Type B pancreatic cell (in vitro differentiated cells): Measurements from ENCODE around the gene ZP4. TPM values are rescaled to one million over a fixed set of nuclear protein-coding genes. Genes with fewer than 3 reads are reported as not detected.

ENCODE experiments used
- DNase-seq: peaks from one replicate; pipeline ENCODE4 v3.0.0; 2021; ENCODE audit warnings: mixed read lengths; ENCODE audit not compliant: unreplicated experiment; ENCODE audit errors: extremely low spot score
- H3K27ac Mint-ChIP-seq: 2 replicates; pipeline ENCODE4 v1.8.0; 2021; ENCODE audit warnings: mild to moderate bottlenecking, mixed read lengths
- H3K27me3 Mint-ChIP-seq: 2 replicates; pipeline ENCODE4 v1.8.0; 2021; ENCODE audit warnings: mixed read lengths
- H3K36me3 Mint-ChIP-seq: 2 replicates; pipeline ENCODE4 v1.8.0; 2021; ENCODE audit warnings: mixed read lengths
- H3K4me1 Mint-ChIP-seq: one replicate; pipeline ENCODE4 v1.8.0; 2021; ENCODE audit warnings: mixed read lengths; ENCODE audit not compliant: unreplicated experiment
- H3K4me3 Mint-ChIP-seq: 2 replicates; pipeline ENCODE4 v1.8.0; 2021; ENCODE audit warnings: mild to moderate bottlenecking, mixed read lengths
- H3K9me3 Mint-ChIP-seq: 2 replicates; pipeline ENCODE4 v1.8.0; 2021; ENCODE audit warnings: mixed read lengths
- CTCF ChIP-seq: fragments of 200-600 bp; sonication (generic); conservative IDR thresholded peaks from 2 replicates; pipeline ENCODE4 v1.5.0; 2021; ENCODE audit warnings: antibody characterized with exemption, mild to moderate bottlenecking
- total RNA-seq: library from RNA; stranded (reverse); gene quantifications from 2 replicates; pipeline ENCODE4 v1.2.1, GENCODE V29; 2021; ENCODE audit warnings: low replicate concordance

Gene ZP4
- total RNA-seq, 1 donor from 2014 or later, result not detected

GRCh38 chr1:237878406-237878805, 12.3 kb downstream of the ZP4 start:
- no peak for TF ChIP-seq CTCF
- no peaks in the 10 kb centered on the region for H3K4me1 Mint-ChIP-seq
- H3K27ac Mint-ChIP-seq, result no peak overlapping the region
- H3K9me3 Mint-ChIP-seq, result peaks cover 6% of the 10 kb centered on the region
- H3K4me3 Mint-ChIP-seq, result no peak overlapping the region
- H3K36me3 Mint-ChIP-seq, result no peaks in the 10 kb centered on the region
- no peak for DNase-seq
- H3K27me3 Mint-ChIP-seq, result no peaks in the 10 kb centered on the region

- no peak for TF ChIP-seq CTCF
- Mint-ChIP-seq H3K4me3 (no peak overlapping the region), H3K27ac (no peak overlapping the region), H3K36me3 (no peaks in the 10 kb centered on the region), H3K4me1 (no peaks in the 10 kb centered on the region), H3K9me3 (peaks cover 6% of the 10 kb centered on the region), H3K27me3 (no peaks in the 10 kb centered on the region)
- DNase-seq, result no peak
Observed at GRCh38 chr1:237877631-237878030, 13.1 kb downstream of the ZP4 start.

GRCh38 chr1:237875291-237875690, 15.4 kb downstream of the ZP4 start:
- Mint-ChIP-seq H3K4me1 (no peaks in the 10 kb centered on the region), H3K36me3 (peaks cover 5% of the 10 kb centered on the region), H3K4me3 (no peak overlapping the region), H3K27ac (no peak overlapping the region), H3K27me3 (peaks cover 6% of the 10 kb centered on the region), H3K9me3 (peaks cover 11% of the 10 kb centered on the region)
- no peak for TF ChIP-seq CTCF
- DNase-seq, result no peak

- no peaks in the 10 kb centered on the region for H3K4me1 Mint-ChIP-seq
- TF ChIP-seq CTCF, result no peak
- peaks cover 14% of the 10 kb centered on the region for H3K27me3 Mint-ChIP-seq
- peaks cover 10% of the 10 kb centered on the region for H3K9me3 Mint-ChIP-seq
- H3K36me3 Mint-ChIP-seq, result peaks cover 5% of the 10 kb centered on the region
- no peak for DNase-seq
- H3K4me3 Mint-ChIP-seq, result no peak overlapping the region
- H3K27ac Mint-ChIP-seq, result no peak overlapping the region
Observed at GRCh38 chr1:237873487-237874211, 17.1 kb downstream of the ZP4 start.

- DNase-seq, result no peak
- H3K36me3 Mint-ChIP-seq, result peaks cover 5% of the 10 kb centered on the region
- H3K4me3 Mint-ChIP-seq, result no peak overlapping the region
- H3K4me1 Mint-ChIP-seq, result peaks cover 3% of the 10 kb centered on the region
- TF ChIP-seq CTCF, result no peak
- peaks cover 11% of the 10 kb centered on the region for H3K9me3 Mint-ChIP-seq
- H3K27me3 Mint-ChIP-seq, result peaks cover 17% of the 10 kb centered on the region
- no peak overlapping the region for H3K27ac Mint-ChIP-seq
Observed at GRCh38 chr1:237868817-237869600, 21.7 kb downstream of the ZP4 start.
